ENCODE measurements around the gene SRGAP1. TPM values are rescaled to one million over a fixed set of nuclear protein-coding genes. Genes with fewer than 3 reads are reported as not detected.

SRGAP1 gene
- total and polyA plus RNA-seq, 2 of the 13 experiments (the other 11 are each of a cell fraction or from before 2014, with no cell fraction given), result 1.6 to 3.4 TPM

- TF ChIP-seq, protein P1, sequence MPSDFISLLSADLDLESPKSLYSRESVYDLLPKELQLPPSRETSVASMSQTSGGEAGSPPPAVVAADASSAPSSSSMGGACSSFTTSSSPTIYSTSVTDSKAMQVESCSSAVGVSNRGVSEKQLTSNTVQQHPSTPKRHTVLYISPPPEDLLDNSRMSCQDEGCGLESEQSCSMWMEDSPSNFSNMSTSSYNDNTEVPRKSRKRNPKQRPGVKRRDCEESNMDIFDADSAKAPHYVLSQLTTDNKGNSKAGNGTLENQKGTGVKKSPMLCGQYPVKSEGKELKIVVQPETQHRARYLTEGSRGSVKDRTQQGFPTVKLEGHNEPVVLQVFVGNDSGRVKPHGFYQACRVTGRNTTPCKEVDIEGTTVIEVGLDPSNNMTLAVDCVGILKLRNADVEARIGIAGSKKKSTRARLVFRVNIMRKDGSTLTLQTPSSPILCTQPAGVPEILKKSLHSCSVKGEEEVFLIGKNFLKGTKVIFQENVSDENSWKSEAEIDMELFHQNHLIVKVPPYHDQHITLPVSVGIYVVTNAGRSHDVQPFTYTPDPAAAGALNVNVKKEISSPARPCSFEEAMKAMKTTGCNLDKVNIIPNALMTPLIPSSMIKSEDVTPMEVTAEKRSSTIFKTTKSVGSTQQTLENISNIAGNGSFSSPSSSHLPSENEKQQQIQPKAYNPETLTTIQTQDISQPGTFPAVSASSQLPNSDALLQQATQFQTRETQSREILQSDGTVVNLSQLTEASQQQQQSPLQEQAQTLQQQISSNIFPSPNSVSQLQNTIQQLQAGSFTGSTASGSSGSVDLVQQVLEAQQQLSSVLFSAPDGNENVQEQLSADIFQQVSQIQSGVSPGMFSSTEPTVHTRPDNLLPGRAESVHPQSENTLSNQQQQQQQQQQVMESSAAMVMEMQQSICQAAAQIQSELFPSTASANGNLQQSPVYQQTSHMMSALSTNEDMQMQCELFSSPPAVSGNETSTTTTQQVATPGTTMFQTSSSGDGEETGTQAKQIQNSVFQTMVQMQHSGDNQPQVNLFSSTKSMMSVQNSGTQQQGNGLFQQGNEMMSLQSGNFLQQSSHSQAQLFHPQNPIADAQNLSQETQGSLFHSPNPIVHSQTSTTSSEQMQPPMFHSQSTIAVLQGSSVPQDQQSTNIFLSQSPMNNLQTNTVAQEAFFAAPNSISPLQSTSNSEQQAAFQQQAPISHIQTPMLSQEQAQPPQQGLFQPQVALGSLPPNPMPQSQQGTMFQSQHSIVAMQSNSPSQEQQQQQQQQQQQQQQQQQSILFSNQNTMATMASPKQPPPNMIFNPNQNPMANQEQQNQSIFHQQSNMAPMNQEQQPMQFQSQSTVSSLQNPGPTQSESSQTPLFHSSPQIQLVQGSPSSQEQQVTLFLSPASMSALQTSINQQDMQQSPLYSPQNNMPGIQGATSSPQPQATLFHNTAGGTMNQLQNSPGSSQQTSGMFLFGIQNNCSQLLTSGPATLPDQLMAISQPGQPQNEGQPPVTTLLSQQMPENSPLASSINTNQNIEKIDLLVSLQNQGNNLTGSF (CRISPR knock-in tag; IDR thresholded peaks at IDR 0.05), result peak; percentile 37; the same call in 1 of the 2 replicates
- TF ChIP-seq SATB2 (CRISPR knock-in tag; IDR thresholded peaks at IDR 0.05) (no peak), TARDBP (CRISPR knock-in tag; IDR thresholded peaks at IDR 0.05) (peak; percentile 81), YEATS4 (CRISPR knock-in tag; IDR thresholded peaks at IDR 0.05; ENCODE audit: borderline replicate concordance) (peak; percentile 54), FOXC1 (CRISPR knock-in tag; IDR thresholded peaks at IDR 0.05; ENCODE audit: borderline replicate concordance) (peak; percentile 61; the same call in 1 of the 2 replicates), RBFOX2 (IDR thresholded peaks at IDR 0.05; ENCODE audit: low read depth, low read length) (peak; percentile 60), ETV5 (CRISPR knock-in tag; IDR thresholded peaks at IDR 0.05; ENCODE audit: borderline replicate concordance) (peak; percentile 42; the same call in 1 of the 2 replicates), SIN3B (IDR thresholded peaks at IDR 0.05; ENCODE audit: low read length) (no peak), ZNF362 (CRISPR knock-in tag; IDR thresholded peaks at IDR 0.05; ENCODE audit: borderline replicate concordance) (peak; percentile 60; the same call in 1 of the 2 replicates), PAWR (CRISPR knock-in tag; IDR thresholded peaks at IDR 0.05; ENCODE audit: borderline replicate concordance) (peak; percentile 85; the same call in 1 of the 2 replicates)
- TF ChIP-seq, protein P2, sequence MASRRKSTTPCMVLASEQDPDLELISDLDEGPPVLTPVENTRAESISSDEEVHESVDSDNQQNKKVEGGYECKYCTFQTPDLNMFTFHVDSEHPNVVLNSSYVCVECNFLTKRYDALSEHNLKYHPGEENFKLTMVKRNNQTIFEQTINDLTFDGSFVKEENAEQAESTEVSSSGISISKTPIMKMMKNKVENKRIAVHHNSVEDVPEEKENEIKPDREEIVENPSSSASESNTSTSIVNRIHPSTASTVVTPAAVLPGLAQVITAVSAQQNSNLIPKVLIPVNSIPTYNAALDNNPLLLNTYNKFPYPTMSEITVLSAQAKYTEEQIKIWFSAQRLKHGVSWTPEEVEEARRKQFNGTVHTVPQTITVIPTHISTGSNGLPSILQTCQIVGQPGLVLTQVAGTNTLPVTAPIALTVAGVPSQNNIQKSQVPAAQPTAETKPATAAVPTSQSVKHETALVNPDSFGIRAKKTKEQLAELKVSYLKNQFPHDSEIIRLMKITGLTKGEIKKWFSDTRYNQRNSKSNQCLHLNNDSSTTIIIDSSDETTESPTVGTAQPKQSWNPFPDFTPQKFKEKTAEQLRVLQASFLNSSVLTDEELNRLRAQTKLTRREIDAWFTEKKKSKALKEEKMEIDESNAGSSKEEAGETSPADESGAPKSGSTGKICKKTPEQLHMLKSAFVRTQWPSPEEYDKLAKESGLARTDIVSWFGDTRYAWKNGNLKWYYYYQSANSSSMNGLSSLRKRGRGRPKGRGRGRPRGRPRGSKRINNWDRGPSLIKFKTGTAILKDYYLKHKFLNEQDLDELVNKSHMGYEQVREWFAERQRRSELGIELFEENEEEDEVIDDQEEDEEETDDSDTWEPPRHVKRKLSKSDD (CRISPR knock-in tag; IDR thresholded peaks at IDR 0.05; ENCODE audit: low read depth), result peak; percentile 90; the same call in 1 of the 2 replicates
- TF ChIP-seq, protein P3, sequence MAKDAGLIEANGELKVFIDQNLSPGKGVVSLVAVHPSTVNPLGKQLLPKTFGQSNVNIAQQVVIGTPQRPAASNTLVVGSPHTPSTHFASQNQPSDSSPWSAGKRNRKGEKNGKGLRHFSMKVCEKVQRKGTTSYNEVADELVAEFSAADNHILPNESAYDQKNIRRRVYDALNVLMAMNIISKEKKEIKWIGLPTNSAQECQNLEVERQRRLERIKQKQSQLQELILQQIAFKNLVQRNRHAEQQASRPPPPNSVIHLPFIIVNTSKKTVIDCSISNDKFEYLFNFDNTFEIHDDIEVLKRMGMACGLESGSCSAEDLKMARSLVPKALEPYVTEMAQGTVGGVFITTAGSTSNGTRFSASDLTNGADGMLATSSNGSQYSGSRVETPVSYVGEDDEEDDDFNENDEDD (CRISPR knock-in tag; IDR thresholded peaks at IDR 0.05; ENCODE audit: borderline replicate concordance), result peak; percentile 73; the same call in 1 of the 2 replicates
- TF ChIP-seq, protein P4, sequence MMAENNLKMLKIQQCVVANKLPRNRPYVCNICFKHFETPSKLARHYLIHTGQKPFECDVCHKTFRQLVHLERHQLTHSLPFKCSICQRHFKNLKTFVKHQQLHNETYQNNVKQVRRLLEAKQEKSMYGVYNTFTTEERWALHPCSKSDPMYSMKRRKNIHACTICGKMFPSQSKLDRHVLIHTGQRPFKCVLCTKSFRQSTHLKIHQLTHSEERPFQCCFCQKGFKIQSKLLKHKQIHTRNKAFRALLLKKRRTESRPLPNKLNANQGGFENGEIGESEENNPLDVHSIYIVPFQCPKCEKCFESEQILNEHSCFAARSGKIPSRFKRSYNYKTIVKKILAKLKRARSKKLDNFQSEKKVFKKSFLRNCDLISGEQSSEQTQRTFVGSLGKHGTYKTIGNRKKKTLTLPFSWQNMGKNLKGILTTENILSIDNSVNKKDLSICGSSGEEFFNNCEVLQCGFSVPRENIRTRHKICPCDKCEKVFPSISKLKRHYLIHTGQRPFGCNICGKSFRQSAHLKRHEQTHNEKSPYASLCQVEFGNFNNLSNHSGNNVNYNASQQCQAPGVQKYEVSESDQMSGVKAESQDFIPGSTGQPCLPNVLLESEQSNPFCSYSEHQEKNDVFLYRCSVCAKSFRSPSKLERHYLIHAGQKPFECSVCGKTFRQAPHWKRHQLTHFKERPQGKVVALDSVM (CRISPR knock-in tag; IDR thresholded peaks at IDR 0.05), result peak; percentile 92
- TF ChIP-seq, protein P5, sequence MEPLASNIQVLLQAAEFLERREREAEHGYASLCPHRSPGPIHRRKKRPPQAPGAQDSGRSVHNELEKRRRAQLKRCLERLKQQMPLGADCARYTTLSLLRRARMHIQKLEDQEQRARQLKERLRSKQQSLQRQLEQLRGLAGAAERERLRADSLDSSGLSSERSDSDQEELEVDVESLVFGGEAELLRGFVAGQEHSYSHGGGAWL (CRISPR knock-in tag; IDR thresholded peaks at IDR 0.05), result peak; percentile 39; the same call in 1 of the 2 replicates
Observed at GRCh38 chr12:63843721-63844390, 644 bp upstream of the SRGAP1 start (continued).
